CD4-positive, alpha-beta T cell treated with Interleukin-17A for 1 hour (primary cell): ENCODE results near the gene ADIPOR1.
"Not testable (repeated sequence)": the region's sequence is repeated elsewhere in the genome, so short reads cannot be mapped to it uniquely, and the experiment has no call there.

Experiments used
- DNase-seq: peaks from one replicate; pipeline ENCODE4 v3.0.0-alpha.2; 2020

Gene ADIPOR1

DNA sequence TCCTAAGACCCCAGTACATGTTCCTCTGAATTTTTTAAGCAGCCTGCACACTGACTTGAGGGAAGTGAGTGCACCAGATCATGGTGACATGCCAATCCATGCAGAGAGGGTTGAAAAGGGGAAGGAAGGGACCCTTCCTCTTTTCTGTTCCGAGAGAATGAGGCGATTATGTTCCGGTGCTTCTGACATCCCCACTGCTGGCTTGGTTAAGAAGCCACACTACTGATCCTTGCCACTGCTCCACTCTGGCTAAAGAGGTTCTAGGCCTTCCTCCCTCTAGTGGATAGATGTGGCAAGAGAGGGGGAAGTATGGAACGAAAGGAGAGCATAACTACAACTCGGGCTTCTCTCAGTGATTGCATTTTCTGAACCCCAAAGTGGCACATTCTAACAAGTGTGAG is 10.8 kb upstream of the ADIPOR1 start:
- peak; percentile 63 for DNase-seq

DNA sequence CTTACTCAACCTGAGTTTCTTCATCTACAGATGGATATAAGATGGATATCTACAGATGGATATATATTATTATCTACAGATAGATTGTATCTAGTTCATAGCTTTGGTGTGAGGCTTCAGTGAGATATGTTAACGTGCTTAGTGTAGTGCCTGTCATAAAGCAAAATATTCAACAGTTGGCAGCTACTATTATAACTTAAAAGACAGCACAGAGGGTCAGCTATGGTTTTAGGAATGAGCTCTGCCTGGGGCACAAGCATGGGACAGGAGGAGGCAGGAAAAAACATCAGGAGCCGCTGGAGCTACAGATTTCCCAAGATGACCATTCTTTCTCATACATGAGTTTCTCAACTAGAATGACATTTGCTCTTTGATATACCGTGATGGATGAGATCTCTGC is 10.2 kb upstream of the ADIPOR1 start:
- no peak for DNase-seq

DNA sequence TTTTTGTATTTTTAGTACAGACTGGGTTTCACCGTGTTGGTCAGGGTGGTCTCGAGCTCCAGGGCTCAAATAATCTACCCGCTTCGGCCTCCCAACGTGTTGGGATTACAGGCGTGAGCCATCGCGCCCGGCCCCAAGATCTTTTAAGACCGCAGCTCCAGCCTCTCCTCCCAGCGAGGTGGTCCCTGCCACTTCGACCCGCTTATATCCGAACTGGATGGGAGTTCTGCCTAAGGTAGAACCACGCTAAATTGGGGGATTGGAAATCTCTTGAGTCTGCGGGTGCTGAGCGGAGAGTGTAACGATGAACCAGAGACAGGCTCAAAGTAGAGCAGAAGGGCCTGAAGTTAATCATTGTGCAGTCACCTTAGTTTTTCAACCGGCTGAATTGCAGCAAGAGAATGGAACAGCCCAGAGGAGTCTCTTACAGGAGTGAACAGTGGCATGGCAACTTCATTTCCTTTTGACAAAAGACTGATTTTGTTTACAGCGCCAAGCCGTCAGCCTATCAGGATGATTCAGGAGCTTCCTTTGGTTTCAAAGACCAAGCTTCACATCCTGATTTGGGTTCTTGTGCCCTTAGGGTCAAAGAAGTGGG is 9.7 kb upstream of the ADIPOR1 start:
- peak; percentile 47 for DNase-seq

DNA sequence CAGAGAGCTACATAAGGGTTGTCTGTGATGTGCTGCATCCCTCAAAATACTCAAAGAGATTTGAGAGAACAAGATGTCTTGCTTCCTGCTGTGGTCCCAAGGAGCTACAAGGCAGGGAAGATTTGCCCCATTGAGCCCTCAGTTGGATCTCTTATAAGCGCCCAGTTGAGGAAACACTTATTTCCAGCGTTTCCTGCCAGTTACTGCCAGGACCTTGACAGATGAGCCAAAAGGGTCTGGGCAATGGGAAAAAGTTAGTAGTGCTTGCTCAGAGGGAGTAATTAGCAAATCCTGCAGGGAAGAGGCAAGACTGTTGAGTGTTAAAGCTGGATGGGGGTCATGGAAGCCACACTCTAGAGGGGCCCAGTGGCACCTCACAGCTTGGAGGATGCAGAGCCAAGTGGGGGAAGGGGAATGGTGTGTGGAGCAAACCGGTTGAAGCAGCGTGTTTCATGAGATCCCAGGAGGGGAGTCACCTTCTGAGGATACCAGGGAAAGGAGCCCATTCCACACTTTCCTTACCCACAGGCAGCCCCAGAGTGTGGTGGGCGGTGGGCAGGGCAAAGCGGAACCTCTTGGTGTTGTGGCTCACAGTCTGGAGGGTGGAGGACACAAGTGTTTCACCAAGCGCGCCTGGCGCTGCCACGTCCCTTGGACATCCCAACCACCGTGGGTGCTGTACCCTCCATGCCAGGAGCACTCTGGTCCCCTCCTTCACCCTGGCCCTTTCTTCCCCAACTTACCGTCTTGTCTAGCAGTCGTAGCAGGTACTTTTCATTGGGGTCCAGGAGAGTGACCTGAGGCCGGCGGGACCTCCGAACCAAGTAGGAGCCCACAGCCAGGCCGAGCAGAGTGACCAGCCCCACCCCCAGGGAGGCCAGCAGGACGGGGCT is 8.1 kb upstream of the ADIPOR1 start:
- DNase-seq, result peak; percentile 9

DNA sequence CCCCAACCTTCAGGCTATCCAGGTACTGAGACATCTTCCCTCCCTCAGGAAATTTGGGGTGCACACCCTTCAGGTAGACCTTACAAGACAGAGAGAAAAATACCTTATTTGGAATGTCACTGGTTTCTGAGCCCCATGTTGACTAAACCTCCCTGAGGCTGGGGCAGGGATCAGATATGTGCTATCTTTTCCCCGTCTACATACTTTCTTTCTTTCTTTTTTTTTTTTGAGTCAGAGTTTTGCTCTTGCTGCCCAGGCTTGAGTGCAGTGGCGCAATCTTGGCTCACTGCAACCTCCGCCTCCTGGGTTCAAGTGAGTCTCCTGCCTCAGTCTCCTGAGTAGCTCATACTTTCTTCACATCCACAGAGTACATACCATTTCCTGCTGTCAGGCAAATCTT is 7.3 kb upstream of the ADIPOR1 start:
- DNase-seq, result no peak

DNA sequence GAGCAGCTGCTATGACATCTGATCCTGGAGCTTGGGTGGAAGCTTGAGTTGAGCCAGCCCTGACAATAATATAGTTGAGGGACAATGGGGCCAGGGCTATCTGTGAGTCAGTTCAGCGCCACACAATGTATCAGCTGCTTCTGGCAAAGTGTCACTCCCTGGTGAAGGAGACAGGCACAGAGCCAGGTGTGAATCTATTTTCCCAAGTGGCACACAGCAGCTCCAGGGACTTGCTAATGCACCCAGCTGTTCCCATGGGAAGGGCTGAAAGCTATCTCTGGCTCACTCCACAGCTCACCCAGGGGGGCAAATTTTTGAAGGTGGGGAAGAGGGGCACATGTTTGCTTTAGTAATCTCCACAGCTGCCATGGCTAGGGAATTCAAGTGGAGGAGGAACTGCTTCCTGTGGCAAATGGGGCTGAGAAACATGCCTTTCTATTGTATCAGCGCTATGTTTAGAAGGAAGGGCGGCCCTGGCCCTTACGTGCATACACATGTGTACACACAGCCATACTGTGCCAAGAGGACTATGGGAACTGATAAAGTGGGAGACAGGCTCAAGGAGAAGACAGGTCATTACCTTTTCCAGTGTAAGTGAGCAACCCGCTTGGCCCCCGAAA is 6.8 kb upstream of the ADIPOR1 start:
- DNase-seq, result no peak

DNA sequence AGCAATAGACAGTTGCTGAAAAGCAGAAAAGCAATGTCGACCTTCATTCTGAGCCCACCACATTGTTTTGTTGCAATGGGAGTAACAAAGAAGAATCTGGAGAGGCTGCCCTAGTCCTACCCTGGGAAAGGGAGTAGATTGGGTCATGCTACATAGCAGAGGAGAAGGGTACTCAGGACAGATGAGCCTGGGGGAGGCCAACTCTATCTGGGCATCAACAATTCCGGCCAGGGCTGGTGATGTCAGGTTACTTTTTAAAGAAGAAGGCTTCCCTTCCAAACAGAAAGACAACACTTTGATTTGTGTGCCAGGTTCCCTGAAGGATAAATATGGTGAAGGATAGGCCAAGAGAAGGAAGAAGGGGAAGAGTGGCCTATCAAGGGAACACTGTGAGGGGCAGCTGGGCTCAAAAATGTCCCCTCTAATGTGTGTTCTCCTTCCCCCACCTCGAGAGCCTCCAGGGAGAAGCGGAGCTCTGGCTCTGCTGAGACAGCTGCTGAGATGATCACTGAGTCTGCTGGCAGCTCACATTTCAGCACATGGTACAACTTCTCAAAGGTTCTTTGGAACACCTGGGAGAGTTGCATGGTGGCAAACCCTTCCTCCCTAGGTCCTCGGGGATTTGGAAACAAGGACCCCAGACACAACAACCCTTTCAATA is 3.2 kb upstream of the ADIPOR1 start:
- no peak for DNase-seq

DNA sequence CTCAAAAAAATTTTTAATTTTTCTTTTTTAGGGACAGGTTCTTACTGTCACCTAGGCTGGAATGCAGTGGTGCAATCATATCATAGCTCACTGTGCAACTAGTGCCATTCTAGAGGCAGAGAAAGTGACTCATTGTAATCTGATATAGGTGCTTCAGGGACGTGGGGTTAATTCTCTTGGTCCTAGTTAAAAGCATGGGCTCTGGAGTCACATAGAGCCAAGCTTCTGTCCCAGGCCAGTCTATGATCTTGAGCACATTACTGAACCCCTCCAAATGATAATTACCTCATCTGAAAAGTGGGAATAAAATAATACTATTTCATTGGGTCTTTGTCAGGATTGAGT is 1.1 kb upstream of the ADIPOR1 start:
- no peak for DNase-seq

DNA sequence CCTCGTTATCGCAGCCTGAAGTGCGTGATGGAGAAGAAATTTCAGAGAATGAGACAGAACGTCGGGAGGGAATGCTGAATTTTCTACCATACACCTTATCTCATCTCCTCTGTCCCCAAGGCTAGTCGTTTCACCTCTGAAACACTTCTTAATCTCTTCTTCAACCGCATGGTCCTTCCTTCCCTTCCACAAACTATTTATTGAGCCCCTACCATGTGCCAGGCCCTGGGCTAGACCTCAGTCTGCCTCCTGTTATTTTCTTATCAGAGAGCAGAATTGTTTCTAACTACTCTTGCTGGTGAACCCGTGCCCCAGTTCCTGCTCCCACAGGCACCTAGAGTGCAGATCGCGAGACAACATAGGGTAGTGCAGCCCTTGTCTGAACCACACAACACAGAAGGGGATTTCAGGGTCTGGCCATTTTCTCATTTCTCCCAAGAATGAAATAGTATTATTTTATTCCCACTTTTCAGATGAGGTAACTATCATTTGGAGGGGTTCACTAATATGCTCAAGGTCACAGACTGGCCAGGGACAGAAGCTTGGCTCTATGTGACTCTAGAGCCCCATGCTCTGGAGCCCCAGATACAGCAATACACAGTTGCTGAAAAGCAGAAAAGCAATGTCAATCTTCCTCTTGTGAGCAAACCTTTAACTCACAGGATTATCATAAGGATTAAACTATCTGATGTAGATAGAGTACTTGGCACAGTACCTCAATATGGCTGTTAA is 598 bp upstream of the ADIPOR1 start:
- DNase-seq, result peak; percentile 42

DNA sequence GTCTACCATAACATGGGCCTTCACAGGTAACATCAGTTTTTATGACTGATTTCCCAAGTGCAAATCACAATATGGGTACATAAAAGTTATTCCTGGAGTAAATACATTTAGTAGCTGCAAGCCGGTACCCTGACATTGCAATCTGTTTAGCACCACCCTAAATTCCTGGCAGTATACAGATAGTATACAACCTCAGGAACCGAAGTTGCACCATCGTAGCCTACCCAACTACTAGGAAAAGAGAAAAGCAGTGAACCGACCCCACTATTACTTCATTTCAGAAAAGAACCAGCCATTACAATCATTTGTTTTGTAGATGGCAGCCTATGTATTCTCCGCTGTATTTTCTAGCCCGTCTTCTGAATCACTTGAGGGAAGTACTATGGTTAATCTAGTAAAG is 1.1 kb downstream of the ADIPOR1 start:
- DNase-seq, result no peak

DNA sequence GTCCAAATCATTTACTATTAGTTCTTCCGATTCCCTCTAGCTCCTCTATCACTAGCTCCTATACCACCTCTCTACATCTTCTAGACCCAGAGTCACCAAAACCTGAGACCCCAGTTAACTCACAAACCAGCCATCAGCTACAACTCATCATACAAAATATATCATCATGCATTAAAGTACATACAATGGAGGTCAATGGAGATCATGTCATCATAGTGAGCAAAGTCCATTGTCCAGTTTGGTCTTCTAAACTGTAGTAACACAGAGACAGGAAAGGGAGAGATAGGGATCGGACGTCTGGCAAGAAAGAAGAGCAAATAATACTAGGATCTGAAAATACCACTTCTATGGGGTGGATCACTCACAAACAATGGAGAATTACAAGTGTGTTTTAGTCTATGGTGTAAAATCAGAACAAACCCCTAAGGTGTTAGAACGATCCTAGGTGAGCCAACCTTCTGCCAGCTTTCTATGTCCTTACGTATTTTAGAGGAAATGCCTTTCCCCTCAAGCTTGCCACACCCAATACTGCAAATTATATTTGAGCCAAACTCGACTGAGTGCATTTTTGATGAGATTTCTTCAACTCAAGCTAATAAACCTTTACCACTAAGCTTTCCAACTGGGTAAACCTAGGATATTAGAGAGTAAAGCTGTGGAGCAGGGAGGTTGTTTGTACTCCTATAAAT is 3.9 kb downstream of the ADIPOR1 start:
- no peak for DNase-seq

DNA sequence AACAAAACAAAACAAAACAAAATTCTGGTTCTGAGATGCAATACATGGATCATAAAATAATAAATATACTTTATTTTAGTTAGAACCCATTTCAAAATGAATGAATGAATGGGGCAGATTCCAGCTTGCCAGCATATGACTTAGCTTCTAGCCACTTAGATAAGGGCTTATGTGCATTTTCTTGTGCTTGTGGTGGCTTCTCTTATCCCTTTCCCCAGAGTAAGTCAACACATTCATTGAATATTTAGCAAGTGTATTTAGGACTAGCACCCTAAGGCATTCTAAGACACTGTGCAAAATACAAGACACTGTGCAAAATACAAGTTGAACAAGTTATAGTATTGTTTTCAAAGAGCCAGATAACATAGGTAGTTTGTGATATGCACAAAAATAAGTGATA is 4.7 kb downstream of the ADIPOR1 start:
- no peak for DNase-seq

DNA sequence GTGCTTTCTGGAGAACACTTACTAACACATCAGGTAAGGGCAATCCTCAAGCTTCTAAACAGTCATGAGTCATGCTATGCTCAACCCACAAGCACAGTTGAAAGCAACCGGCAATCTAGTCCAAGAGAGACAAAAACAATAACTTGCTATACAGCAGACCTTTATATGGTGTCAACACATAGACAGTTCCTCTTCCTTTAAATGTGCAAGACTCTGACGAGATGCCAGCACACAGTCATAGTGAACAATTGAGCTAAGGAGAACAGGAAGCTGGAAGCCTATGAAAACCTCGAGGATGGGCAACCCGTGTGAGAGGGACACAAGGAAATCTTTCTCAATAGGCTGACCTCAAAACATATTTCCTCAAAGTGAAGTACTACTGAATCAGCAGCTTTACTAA is 5.3 kb downstream of the ADIPOR1 start:
- DNase-seq, result peak; percentile 34

DNA sequence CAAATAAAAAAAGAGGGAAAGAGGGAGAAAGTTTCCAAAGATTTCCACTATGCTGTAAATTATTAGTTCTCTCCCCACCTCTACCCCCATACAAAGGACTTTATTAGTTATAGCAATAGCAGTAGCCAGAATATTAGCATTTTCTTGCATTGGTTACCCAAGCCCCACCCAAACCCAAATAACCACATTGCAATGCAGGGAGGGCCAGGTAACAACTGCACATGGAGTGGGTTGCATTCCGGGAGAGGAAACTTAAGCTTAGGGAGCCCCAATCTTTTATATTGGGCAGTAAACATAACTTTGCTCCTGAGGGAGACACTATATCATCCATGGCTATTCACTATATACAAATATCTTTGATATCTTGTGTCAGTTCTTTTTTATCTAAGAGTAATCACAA is 6.0 kb downstream of the ADIPOR1 start:
- DNase-seq, result no peak

DNA sequence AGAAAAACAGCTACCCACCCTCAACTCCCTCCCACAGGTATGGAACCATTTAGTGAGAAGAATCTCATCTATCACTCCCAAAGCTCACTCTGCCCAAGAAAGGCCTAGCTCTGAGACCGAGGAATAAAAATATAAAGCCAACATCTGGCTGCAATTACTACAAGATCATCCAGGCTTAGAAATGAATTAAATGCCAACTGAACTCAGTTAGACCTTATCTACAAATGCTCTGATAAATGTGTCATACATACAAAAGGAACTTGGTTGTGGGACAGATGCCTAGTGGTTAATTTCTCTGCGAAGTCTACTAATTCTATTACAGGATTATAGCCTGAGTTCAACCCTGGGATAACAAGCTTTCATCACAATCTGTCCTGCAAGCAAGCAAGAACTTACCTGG is 6.7 kb downstream of the ADIPOR1 start:
- no peak for DNase-seq

DNA sequence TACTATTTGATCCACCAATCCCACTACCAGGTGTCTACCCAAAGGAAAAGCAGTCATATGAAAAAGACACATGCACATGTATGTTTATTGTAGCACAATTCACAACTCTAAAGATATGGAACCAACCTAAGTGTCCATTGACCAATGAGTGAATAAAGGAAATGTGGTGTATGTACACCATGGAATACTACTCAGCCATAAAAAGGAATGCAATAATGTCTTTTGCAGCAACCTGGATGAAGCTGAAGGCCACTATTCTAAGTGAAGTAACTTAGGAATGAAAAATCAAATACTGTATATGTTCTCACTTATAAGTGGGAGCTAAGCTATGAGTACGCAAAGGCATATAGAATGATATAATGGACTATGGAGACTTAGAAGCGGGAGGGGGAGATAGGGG is 12.6 kb downstream of the ADIPOR1 start:
- DNase-seq, result no peak

DNA sequence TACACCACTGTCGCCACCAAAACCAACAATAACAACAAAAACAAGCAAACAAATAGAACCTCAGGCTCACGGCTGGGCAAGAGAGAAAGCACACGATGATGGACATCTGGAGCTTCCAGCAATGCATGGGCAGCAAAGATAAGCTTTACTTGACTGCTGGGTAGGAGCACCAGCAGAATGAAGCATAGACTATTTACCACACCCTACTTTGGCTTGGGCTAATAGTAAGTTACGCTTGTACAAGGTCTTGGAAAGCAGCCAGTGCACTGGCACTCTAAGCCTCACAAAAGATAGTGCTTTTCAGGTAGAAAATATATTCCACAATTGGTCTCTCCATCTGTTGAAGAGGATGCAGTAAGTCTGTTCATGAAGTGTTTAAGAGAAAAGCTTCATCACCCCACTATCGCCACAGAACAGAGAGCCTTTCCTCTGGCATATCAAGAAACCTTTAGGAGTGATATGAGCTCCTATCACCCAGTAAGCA is 13.6 kb downstream of the ADIPOR1 start:
- no peak for DNase-seq

DNA sequence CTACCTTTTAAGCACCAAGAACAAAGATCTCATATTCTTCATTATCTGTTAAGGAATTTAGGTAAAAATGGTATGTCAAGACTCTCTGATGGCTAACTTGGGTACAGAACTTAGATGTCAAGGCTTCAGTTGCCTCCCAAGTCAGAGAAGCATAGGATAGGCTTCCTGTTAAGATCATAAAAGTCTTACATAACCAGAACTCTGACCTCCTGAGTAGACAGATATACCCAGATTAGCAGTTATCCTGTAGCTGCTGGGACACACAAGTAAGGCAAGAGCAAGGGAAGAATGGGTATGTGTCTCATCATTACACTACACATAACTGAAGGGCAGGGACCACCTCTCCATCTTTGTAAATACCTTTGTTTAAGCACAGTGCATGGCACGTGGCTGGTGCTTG is 15.7 kb downstream of the ADIPOR1 start:
- DNase-seq, result no peak

DNA sequence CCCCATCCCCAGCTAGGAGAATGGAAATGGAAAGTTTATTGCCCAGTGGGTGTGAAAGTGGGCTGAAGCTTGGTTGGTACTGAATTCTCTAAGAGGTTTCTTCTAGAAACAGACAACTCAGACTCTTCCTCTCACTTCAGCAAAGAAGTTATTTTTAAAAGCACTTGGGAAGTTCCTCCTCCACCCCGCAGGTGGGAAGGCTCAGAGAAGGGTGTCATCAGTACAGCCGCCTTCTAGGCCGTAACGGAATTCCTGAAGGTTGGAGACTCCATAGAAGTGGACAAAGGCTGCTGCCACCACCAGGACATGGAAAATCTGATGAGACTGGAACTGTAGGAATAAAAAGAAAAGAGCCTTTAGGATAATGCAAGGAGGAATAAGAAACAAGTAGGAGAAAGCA is 16.7 kb downstream of the ADIPOR1 start:
- no peak for DNase-seq

DNA sequence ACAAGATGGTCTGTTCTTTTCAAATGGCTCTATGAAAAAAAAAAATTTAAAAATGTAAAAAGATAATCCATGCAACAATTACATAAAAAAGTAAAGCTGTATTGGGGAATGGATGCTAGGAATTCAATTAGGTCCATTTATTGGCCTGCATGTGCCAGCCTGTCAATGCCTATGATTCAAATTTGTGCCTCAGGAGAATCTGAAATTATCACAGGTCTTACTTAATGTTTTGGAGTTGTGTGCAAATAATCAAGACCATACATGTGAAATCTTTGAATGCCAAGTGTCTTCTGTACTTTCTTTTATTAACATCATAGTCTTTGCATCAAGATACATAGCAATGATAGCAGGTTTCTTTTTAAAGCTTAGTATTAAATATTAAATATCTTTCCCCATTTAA is 17.6 kb downstream of the ADIPOR1 start:
- no peak for DNase-seq

DNA sequence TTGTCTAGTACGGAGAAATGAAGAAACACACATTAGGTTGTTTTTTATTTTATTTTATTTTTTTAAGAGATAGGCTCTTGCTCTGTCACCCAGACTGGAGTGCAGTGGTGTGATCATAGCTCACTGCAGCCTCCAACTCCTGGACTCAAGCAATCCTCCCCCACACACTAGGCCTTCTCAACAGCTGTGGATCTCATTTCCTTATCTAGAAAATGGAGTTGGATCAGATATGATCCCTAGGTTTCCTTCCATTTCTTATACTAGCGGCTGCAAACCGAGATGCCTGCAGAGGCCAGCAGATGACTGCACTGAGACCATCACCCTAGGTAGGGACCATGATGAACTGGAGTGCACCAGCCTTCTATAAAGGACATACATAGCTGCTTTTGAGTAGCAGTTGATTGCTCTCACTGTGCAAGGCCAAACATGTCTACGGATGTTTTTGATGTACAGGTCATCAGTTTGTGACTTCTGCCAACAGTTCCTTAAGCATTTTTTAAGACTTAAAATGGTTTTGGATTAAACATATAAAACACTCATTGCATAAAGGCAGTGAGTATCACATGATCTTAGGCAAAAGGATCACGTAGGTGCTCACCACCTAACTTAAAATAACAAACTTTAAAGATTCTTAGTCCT is 19.7 kb downstream of the ADIPOR1 start:
- no peak for DNase-seq

DNA sequence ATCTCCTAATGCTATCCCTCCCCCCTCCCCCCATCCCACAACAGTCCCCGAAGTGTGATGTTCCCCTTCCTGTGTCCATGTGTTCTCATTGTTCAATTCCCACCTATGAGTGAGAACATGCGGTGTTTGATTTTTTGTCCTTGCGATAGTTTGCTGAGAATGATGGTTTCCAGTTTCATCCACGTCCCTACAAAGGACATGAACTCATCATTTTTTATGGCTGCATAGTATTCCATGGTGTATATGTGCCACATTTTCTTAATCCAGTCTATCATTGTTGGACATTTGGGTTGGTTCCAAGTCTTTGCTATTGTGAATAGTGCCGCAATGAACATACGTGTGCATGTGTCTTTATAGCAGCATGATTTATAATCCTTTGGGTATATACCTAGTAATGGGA is 21.7 kb downstream of the ADIPOR1 start:
- DNase-seq, result not testable (repeated sequence)
